ENCODE measurements around the gene NAA50. TPM values are rescaled to one million over a fixed set of nuclear protein-coding genes. Genes with fewer than 3 reads are reported as not detected.

Gene NAA50
- total RNA-seq, 4 donors from 2014 or later = 90.5 to 171 (median 121) TPM

GRCh38 chr3:113743006-113743630 lies 2.9 kb downstream of the NAA50 start:
- intact Hi-C loops (cut with DNase I; ENCODE audit: low total_unique reads) = no loop called here
- Histone ChIP-seq H3K9me3 (no peaks in the 10 kb centered on the region), H3K4me3 (no peak overlapping the region), H3K27me3 (no peaks in the 10 kb centered on the region), H3K36me3 (no peaks in the 10 kb centered on the region), H3K4me1 (peaks cover 9 to 14% of the 10 kb centered on the region in 2 donors), H3K27ac (no peak overlapping the region)
- DNase-seq = no peak
- TF ChIP-seq POLR2A (IDR thresholded peaks at IDR 0.05) = no peak
- no peak for TF ChIP-seq CTCF (IDR thresholded peaks at IDR 0.05)

- intact Hi-C loops (cut with DNase I; ENCODE audit: low total_unique reads) = no loop called here
- no peak overlapping the region for H3K27ac ChIP-seq
- no peaks in the 10 kb centered on the region for H3K36me3 ChIP-seq
- peaks cover 7 to 13% of the 10 kb centered on the region in 2 donors for H3K4me1 ChIP-seq
- no peak overlapping the region for H3K4me3 ChIP-seq
- H3K9me3 ChIP-seq = no peaks in the 10 kb centered on the region
- no peak for TF ChIP-seq CTCF (IDR thresholded peaks at IDR 0.05)
- no peak for TF ChIP-seq POLR2A (IDR thresholded peaks at IDR 0.05)
- H3K27me3 ChIP-seq = no peaks in the 10 kb centered on the region
- DNase-seq = no peak
These were observed 4.4 kb downstream of the NAA50 start for GRCh38 chr3:113741620-113742019.

- Histone ChIP-seq H3K9me3 (no peaks in the 10 kb centered on the region), H3K4me1 (peaks cover 7 to 13% of the 10 kb centered on the region in 2 donors), H3K36me3 (no peaks in the 10 kb centered on the region), H3K4me3 (no peak overlapping the region), H3K27ac (no peak overlapping the region), H3K27me3 (no peaks in the 10 kb centered on the region)
- no peak for DNase-seq
- no peak for TF ChIP-seq POLR2A (IDR thresholded peaks at IDR 0.05)
- no peak for TF ChIP-seq CTCF (IDR thresholded peaks at IDR 0.05)
- intact Hi-C loops (cut with DNase I; ENCODE audit: low total_unique reads) = no loop called here
These were observed 5.0 kb downstream of the NAA50 start for GRCh38 chr3:113741086-113741485.

- peaks cover 0 to 9% of the 10 kb centered on the region in 2 donors for H3K4me1 ChIP-seq
- H3K36me3 ChIP-seq = no peaks in the 10 kb centered on the region
- H3K9me3 ChIP-seq = no peaks in the 10 kb centered on the region
- intact Hi-C loops (cut with DNase I; ENCODE audit: low total_unique reads) = no loop called here
- peak overlapping the region in 1 of 2 donors; percentile 52 for H3K27ac ChIP-seq
- no peak overlapping the region for H3K4me3 ChIP-seq
- no peaks in the 10 kb centered on the region for H3K27me3 ChIP-seq
- TF ChIP-seq POLR2A (IDR thresholded peaks at IDR 0.05) (no peak), CTCF (IDR thresholded peaks at IDR 0.05) (peak; percentile 59 to 83 (median 70))
- DNase-seq = no peak
These were observed 9.4 kb downstream of the NAA50 start for GRCh38 chr3:113736548-113737089.

- H3K4me1 ChIP-seq = peaks cover 0 to 1% of the 10 kb centered on the region in 2 donors
- no peaks in the 10 kb centered on the region for H3K36me3 ChIP-seq
- no peak for DNase-seq
- no peak for TF ChIP-seq POLR2A (IDR thresholded peaks at IDR 0.05)
- no peak for TF ChIP-seq CTCF (IDR thresholded peaks at IDR 0.05)
- no peaks in the 10 kb centered on the region for H3K27me3 ChIP-seq
- no peak overlapping the region for H3K27ac ChIP-seq
- intact Hi-C loops (cut with DNase I; ENCODE audit: low total_unique reads) = no loop called here
- H3K4me3 ChIP-seq = no peak overlapping the region
- H3K9me3 ChIP-seq = no peaks in the 10 kb centered on the region
These were observed 14.4 kb downstream of the NAA50 start for GRCh38 chr3:113731694-113732093.
